WTC11 (cell line): ENCODE measurements around the gene ATXN7L2. TPM values are rescaled to one million over a fixed set of nuclear protein-coding genes. Genes with fewer than 3 reads are reported as not detected.

Source experiments
- ATAC-seq: fragments of 200-7000 bp; cut with Tn5 transposase; 2 replicates; pipeline ENCODE4 v1.10.0; 2021; ENCODE audit warnings: mild to moderate bottlenecking, moderate library complexity
- CTCF ChIA-PET: fragments of 300-600 bp; sonication (Branson Sonifier 250); formaldehyde crosslinking; loops from one replicate; lab custom pipeline; 2021; ENCODE audit warnings: antibody characterized with exemption; lab: Charles Lee
- POLR2A ChIA-PET: fragments of 350-600 bp; sonication (Branson Sonifier 250); formaldehyde crosslinking; loops from one replicate; lab custom pipeline; 2021; ENCODE audit warnings: antibody characterized with exemption; lab: Charles Lee
- DNase-seq: peaks from one replicate; pipeline ENCODE4 v3.0.0; 2021; ENCODE audit warnings: low spot score
- H3K27ac Mint-ChIP-seq: 2 replicates; pipeline ENCODE4 v1.8.0; 2021; ENCODE audit warnings: mixed read lengths
- H3K27me3 Mint-ChIP-seq: 2 replicates; pipeline ENCODE4 v1.8.0; 2021; ENCODE audit warnings: low read depth, mild to moderate bottlenecking, moderate library complexity, mixed read lengths
- H3K36me3 Mint-ChIP-seq: 2 replicates; pipeline ENCODE4 v1.8.0; 2021; ENCODE audit warnings: mixed read lengths
- H3K4me1 Mint-ChIP-seq: 2 replicates; pipeline ENCODE4 v1.8.0; 2022; ENCODE audit warnings: mixed read lengths
- H3K4me3 Mint-ChIP-seq: 2 replicates; pipeline ENCODE4 v1.8.0; 2021; ENCODE audit warnings: mild to moderate bottlenecking, moderate library complexity, mixed read lengths
- H3K9me3 Mint-ChIP-seq: 2 replicates; pipeline ENCODE4 v1.8.0; 2021; ENCODE audit warnings: mixed read lengths
- ATF2 ChIP-seq: sonication (generic); formaldehyde crosslinking; IDR thresholded peaks from 2 replicates; pipeline ENCODE4 v1.8.1; 2022; ENCODE audit warnings: low read depth, missing genetic modification reagents, borderline replicate concordance
- FOXK1 ChIP-seq: sonication (generic); formaldehyde crosslinking; IDR thresholded peaks from 2 replicates; pipeline ENCODE4 v1.8.0; 2022; ENCODE audit warnings: mild to moderate bottlenecking, moderate library complexity, missing genetic modification reagents
- FOXP4 ChIP-seq: sonication (generic); formaldehyde crosslinking; IDR thresholded peaks from 2 replicates; pipeline ENCODE4 v1.8.0; 2022; ENCODE audit warnings: mild to moderate bottlenecking, missing genetic modification reagents
- GRHL2 ChIP-seq: fragments of 250-450 bp; sonication (Bioruptor Pico); IDR thresholded peaks from 2 replicates; pipeline ENCODE4 v1.8.0; 2022; ENCODE audit warnings: mild to moderate bottlenecking, moderate library complexity; ENCODE audit not compliant: insufficient replicate concordance, severe bottlenecking
- HMGA2 ChIP-seq: fragments of 250-450 bp; sonication (Bioruptor Pico); IDR thresholded peaks from 2 replicates; pipeline ENCODE4 v1.4.0; 2021; ENCODE audit warnings: mild to moderate bottlenecking, moderate library complexity
- KAT7 ChIP-seq: sonication (generic); formaldehyde crosslinking; IDR thresholded peaks from 2 replicates; pipeline ENCODE4 v1.8.1; 2023; ENCODE audit warnings: missing genetic modification reagents, mild to moderate bottlenecking, borderline replicate concordance
- MLX ChIP-seq: sonication (generic); formaldehyde crosslinking; IDR thresholded peaks from 2 replicates; pipeline ENCODE4 v1.8.1; 2023; ENCODE audit warnings: mild to moderate bottlenecking, missing genetic modification reagents, moderate library complexity
- MXD4 ChIP-seq: fragments of 250-450 bp; sonication (Bioruptor Pico); IDR thresholded peaks from 2 replicates; pipeline ENCODE4 v1.8.0; 2021; ENCODE audit warnings: mild to moderate bottlenecking, moderate library complexity, borderline replicate concordance
- NFYB ChIP-seq: sonication (generic); formaldehyde crosslinking; conservative IDR thresholded peaks from 2 replicates; pipeline ENCODE4 v1.8.0; 2022; ENCODE audit warnings: low read depth, missing genetic modification reagents
- NR1H2 ChIP-seq: sonication (generic); formaldehyde crosslinking; IDR thresholded peaks from 2 replicates; pipeline ENCODE4 v1.9.0; 2021; ENCODE audit warnings: mild to moderate bottlenecking, moderate library complexity, missing genetic modification reagents
- NR2C2 ChIP-seq: sonication (generic); formaldehyde crosslinking; IDR thresholded peaks from 2 replicates; pipeline ENCODE4 v1.8.0; 2022; ENCODE audit warnings: mild to moderate bottlenecking, missing genetic modification reagents
- PRRX2 ChIP-seq: fragments of 250-450 bp; sonication (Bioruptor Pico); IDR thresholded peaks from 2 replicates; pipeline ENCODE4 v1.8.0; 2021; ENCODE audit warnings: mild to moderate bottlenecking
- RORB ChIP-seq: fragments of 250-450 bp; sonication (Bioruptor Pico); IDR thresholded peaks from 2 replicates; pipeline ENCODE4 v1.9.0; 2021; ENCODE audit warnings: mild to moderate bottlenecking
- SMAD4 ChIP-seq: sonication (generic); formaldehyde crosslinking; IDR thresholded peaks from 2 replicates; pipeline ENCODE4 v1.8.0; 2022; ENCODE audit warnings: mild to moderate bottlenecking, missing genetic modification reagents
- ZMAT4 ChIP-seq: fragments of 250-450 bp; sonication (Bioruptor Pico); IDR thresholded peaks from 2 replicates; pipeline ENCODE4 v1.9.0; 2021; ENCODE audit warnings: mild to moderate bottlenecking
- ZNF121 ChIP-seq: sonication (generic); formaldehyde crosslinking; IDR thresholded peaks from 2 replicates; pipeline ENCODE4 v1.8.0; 2023; ENCODE audit warnings: missing genetic modification reagents
- ZNF138 ChIP-seq: sonication (generic); formaldehyde crosslinking; conservative IDR thresholded peaks from 2 replicates; pipeline ENCODE4 v1.8.1; 2022; ENCODE audit warnings: mild to moderate bottlenecking, moderate library complexity, missing genetic modification reagents
- ZNF512 ChIP-seq: sonication (generic); formaldehyde crosslinking; IDR thresholded peaks from 2 replicates; pipeline ENCODE4 v1.8.1; 2022; ENCODE audit warnings: missing genetic modification reagents, borderline replicate concordance
- total RNA-seq: library from RNA; stranded (reverse); gene quantifications from 3 replicates; pipeline ENCODE4 v1.2.3, GENCODE V29; 2021
- TF ChIP-seq, protein P1 (sequence below): fragments of 200-600 bp; IDR thresholded peaks from 2 replicates; pipeline ENCODE4 v1.8.0; 2022; ENCODE audit warnings: antibody characterized with exemption
- TF ChIP-seq, protein P2 (sequence below): sonication (generic); formaldehyde crosslinking; IDR thresholded peaks from 2 replicates; pipeline ENCODE4 v1.8.1; 2022; ENCODE audit warnings: mild to moderate bottlenecking, moderate library complexity, missing genetic modification reagents

ATXN7L2 gene
- total RNA-seq, 1 experiment from 2014 or later = 11.1 TPM

DNA sequence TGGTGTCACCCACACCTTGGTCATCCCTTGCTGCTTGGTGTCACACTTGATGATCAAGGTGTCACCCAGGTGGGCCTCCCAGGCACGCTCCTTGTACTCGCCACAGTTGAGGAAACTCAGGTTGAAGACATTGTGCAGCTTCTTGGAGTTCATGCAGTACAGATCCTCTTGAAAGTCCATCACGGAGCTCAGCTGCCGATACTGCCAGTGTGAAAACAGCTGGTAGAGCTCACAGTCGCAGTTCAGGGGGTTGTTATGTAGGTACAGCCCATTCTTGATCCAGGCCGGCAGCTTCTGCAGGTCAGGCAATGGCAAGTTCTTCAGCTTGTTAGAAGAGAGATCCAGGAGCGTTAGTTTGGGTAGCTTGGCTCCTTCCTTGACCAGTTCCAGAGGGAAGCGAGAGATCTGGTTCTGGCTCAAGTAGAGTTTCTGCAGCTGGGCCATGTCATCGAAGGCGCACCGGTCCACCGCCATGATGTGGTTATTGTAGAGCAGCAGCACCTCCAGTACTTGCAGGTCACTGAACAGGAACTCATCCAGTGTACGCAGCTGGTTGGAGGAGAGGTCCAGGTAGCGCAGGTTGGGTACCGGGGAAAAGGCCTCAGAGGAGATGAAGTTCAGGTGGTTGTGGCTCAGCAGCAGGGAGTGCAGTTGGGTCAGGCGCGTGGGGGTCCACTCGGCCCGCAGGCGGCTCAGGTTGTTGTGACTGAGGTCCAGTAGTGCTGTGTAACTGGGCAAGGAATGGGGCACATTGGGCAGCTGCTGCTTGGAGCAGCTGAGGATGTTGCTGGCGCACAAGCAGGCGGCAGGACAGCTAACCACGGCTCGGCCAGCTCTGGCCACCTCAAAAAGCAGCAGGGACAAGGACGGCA lies 24.5 kb downstream of the ATXN7L2 start (continued):
- no peak for TF ChIP-seq ATF2
- TF ChIP-seq ZNF121 = no peak
- TF ChIP-seq MLX (CRISPR knock-in tag) = no peak
- TF ChIP-seq SMAD4 (CRISPR knock-in tag) = no peak

- TF ChIP-seq MXD4 (no peak), ZNF512 (CRISPR knock-in tag) (no peak)
- CTCF ChIA-PET = interaction anchor here (0.8 to 7.6 kb wide), 7 partner anchors 11 to 122 kb away, joined by 4 to 128 read pairs (median 24); partner anchors contain the start of genes ATXN7L2 and CYB561D1
Measured at GRCh38 chr1:109508873-109509175, 25.1 kb downstream of the ATXN7L2 start.

GRCh38 chr1:109509176-109510134 lies 25.8 kb downstream of the ATXN7L2 start, which contains the start of gene AMIGO1:
Gene AMIGO1 (minus strand): TSS chr1:109509727. CDS start chr1:109508912, 815 bp downstream.
- ChIA-PET CTCF (interaction anchor here (0.6 to 7.6 kb wide), 11 partner anchors 11 to 475 kb away, joined by 3 to 128 read pairs (median 8); partner anchors contain the start of genes AHCYL1, ATXN7L2 and CYB561D1), POLR2A (interaction anchor here (0.7 to 1.3 kb wide), 5 partner anchors 17 to 154 kb away, joined by 3 to 5 read pairs (median 3); no protein-coding TSS in a partner anchor)
- DNase-seq = peak; percentile 70
- peak; percentile 74 for ATAC-seq
- Mint-ChIP-seq H3K27me3 (peaks cover 54% of the 10 kb centered on the region), H3K9me3 (no peaks in the 10 kb centered on the region), H3K4me3 (peak within 1 kb of the TSS; percentile 89), H3K27ac (no peak within 1 kb of the TSS), H3K36me3 (no peaks in the 10 kb centered on the region), H3K4me1 (peaks cover 16% of the 10 kb centered on the region)
- TF ChIP-seq FOXK1 = no peak; the same call in 1 of the 2 replicates
- TF ChIP-seq NFYB (CRISPR knock-in tag) = no peak
- TF ChIP-seq NR2C2 (CRISPR knock-in tag) = no peak
- no peak for TF ChIP-seq KAT7 (CRISPR knock-in tag)
- no peak for TF ChIP-seq RORB
- TF ChIP-seq GRHL2 (CRISPR knock-in tag) = no peak
- no peak for TF ChIP-seq ZMAT4 (CRISPR knock-in tag)
- TF ChIP-seq, protein P1, sequence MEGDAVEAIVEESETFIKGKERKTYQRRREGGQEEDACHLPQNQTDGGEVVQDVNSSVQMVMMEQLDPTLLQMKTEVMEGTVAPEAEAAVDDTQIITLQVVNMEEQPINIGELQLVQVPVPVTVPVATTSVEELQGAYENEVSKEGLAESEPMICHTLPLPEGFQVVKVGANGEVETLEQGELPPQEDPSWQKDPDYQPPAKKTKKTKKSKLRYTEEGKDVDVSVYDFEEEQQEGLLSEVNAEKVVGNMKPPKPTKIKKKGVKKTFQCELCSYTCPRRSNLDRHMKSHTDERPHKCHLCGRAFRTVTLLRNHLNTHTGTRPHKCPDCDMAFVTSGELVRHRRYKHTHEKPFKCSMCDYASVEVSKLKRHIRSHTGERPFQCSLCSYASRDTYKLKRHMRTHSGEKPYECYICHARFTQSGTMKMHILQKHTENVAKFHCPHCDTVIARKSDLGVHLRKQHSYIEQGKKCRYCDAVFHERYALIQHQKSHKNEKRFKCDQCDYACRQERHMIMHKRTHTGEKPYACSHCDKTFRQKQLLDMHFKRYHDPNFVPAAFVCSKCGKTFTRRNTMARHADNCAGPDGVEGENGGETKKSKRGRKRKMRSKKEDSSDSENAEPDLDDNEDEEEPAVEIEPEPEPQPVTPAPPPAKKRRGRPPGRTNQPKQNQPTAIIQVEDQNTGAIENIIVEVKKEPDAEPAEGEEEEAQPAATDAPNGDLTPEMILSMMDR = no peak
- TF ChIP-seq ZNF138 (CRISPR knock-in tag) = no peak
- no peak for TF ChIP-seq PRRX2
- TF ChIP-seq, protein P2, sequence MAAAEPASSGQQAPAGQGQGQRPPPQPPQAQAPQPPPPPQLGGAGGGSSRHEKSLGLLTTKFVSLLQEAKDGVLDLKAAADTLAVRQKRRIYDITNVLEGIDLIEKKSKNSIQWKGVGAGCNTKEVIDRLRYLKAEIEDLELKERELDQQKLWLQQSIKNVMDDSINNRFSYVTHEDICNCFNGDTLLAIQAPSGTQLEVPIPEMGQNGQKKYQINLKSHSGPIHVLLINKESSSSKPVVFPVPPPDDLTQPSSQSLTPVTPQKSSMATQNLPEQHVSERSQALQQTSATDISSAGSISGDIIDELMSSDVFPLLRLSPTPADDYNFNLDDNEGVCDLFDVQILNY (CRISPR knock-in tag) = 0 out of 2 replicates have a peak, but pooled peaks have one; percentile 30
- no peak for TF ChIP-seq NR1H2 (CRISPR knock-in tag)
- peak; percentile 44; the same call in 1 of the 2 replicates for TF ChIP-seq FOXP4 (CRISPR knock-in tag)
- TF ChIP-seq HMGA2 (CRISPR knock-in tag) = no peak

More at GRCh38 chr1:109508873-109509175, 25.1 kb downstream of the ATXN7L2 start:
- Mint-ChIP-seq H3K27me3 (peaks cover 54% of the 10 kb centered on the region), H3K27ac (no peak overlapping the region), H3K36me3 (no peaks in the 10 kb centered on the region), H3K4me1 (peaks cover 16% of the 10 kb centered on the region), H3K4me3 (peak overlapping the region; percentile 84), H3K9me3 (no peaks in the 10 kb centered on the region)
- DNase-seq = no peak
- POLR2A ChIA-PET = interaction anchor here (1.0 to 1.1 kb wide), 2 partner anchors 25 to 154 kb away, joined by 3 read pairs; no protein-coding TSS in a partner anchor
- ATAC-seq = no peak
